Fibroblast of peridontal ligament (primary cell): ENCODE results near the gene ZNF239.
A peak's percentile ranks its signal among the peaks of the same experiment; 100 is the strongest.
"Not testable (repeated sequence)": the region's sequence is repeated elsewhere in the genome, so short reads cannot be mapped to it uniquely, and the experiment has no call there.

Source experiments
- DNase-seq: peaks from one replicate; pipeline ENCODE4 v3.0.0-alpha.2; 2010; ENCODE audit errors: extremely low read depth

The ZNF239 gene

GRCh38 chr10:43574001-43574892, at the start of gene ZNF239:
Gene ZNF239 (minus strand): TSS chr10:43574616. CDS start chr10:43558079, 16,537 bp downstream.
- DNase-seq: peak; percentile 81

GRCh38 chr10:43623351-43623750, 48.9 kb upstream of the ZNF239 start:
- DNase-seq: peak; percentile 25

- DNase-seq: no peak
Observed at GRCh38 chr10:43622038-43622437, 47.6 kb upstream of the ZNF239 start.

DNA sequence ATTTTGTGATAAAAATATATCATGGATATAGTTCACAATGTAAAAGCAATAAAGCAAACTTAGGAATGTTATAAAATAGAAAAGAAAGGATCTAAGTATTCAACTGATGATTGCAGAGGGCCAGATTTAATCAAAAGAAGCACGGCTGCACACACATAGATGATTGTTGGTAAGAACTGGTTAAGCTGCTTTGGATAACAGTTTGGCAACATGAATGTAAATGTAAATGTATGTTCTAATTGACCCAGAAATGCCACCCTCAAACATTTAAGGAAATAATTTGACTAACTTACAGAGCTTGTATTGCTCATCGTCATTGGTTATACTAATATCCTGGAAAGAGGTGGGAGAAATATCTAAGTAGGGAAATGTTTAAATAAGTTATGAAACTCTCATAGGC, 45.0 kb upstream of the ZNF239 start:
- no peak for DNase-seq

- no peak for DNase-seq
Observed at GRCh38 chr10:43616697-43617370, 42.4 kb upstream of the ZNF239 start.

GRCh38 chr10:43610636-43611035, 36.2 kb upstream of the ZNF239 start:
- DNase-seq: no peak

GRCh38 chr10:43607199-43607573, 32.8 kb upstream of the ZNF239 start:
- no peak for DNase-seq

DNA sequence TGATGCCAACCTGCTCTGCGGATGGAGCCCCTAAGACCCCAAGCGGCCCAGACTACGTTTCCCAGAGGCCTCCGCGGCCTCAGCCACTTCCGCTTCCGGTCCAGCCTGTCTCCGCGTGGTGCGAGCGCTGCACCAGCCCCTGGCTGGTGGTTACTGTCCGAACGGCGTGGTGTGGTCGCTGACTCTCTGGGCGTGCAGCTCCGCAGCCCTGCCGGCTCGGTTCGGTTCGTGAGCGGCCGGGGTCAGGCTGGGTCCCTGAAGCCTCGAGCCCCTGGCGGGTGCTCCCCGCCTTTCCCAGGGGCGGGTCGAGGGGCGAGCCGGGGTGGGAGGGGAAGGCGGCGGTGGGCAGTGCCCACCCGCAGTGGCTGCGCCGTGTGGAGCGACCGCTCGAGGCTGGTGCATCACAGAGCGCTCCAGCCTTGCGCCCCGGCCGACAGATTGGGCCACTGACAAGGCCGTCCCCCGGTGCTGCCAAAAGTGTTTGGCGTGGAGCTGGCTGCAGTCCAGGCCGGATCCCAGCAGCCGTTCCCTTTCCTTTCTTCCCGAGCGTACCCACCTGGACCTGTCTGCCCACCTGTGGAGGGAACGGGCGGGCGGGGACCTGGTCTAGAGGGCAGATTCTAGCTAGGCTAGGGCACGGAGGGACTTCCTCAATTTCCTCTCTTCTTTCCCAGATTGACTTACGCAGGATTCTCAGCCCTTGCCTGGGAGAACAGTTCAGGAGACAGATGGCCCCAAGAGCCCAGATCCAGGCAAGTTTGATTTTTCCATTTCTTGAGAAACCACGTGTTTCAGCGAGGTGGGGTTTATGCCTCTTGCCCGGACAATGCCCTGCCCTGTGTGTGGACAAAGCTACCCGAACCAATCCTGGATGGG, 32.1 kb upstream of the ZNF239 start, which contains the start of gene ZNF485:
Gene ZNF485, plus strand, starts transcription at position 116 of the 876 bp plus-strand sequence. Its CDS starts 613 bp downstream, at position 729.
- DNase-seq: peak; percentile 51

DNA sequence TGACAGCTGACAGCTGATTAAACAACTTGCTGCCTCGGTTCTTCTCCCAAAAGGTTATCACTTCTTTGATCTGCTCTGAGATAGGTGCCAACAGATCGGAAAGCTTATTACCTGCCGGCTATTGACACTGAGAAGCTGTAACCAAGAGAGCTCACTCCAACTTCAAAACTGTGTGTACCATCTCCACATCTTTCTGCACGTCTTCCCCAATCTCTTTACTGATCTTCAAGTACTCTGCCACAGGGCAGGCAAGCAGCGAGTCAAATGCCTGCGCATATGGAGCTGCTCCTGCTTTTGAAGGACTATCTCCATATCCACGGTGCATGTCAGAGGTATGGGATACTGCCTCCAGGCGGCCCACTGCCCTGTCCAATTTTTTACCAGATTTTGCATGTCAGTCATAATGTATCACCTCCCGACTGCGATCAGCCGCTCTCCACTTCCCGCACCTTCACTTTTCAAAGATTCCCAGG, 31.5 kb upstream of the ZNF239 start:
- no peak for DNase-seq

DNA sequence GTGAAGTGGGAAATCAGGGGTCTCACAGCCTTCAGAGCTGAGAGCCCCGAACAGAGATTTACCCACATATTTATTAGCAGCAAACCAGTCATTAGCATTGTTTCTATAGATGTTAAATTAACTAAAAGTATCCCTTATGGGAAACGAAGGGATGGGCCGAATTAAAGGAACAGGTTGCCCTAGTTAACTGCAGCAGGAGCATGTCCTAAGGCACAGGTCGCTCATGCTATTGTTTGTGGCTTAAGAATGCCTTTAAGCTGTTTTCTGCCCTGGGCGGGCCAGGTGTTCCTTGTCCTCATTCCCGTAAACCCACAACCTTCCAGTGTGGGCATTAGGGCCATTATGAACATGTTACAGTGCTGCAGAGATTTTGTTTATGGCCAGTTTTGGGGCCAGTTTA, 27.2 kb upstream of the ZNF239 start:
- not testable (repeated sequence) for DNase-seq

- no peak for DNase-seq
Observed at GRCh38 chr10:43599333-43599732, 24.9 kb upstream of the ZNF239 start.

DNA sequence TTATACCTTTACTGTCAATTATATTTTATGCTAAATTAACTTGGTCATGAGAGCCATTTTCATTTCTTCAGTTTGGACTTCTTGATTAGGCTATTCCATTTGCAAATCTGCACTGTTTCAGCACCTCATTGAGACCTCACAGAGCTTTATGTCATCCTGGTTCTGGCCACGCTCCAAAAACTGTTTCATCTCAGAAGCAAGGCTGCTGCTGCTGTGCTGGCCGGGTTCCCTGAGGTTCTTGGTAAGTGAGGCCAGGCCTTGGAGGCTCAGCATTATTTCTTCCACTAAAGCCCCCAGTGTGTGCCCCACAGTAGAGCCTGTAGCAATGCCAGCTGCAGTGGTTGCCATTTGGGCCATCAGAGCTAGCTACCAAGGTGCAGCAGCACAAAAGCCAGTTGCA, 24.0 kb upstream of the ZNF239 start:
- DNase-seq: peak; percentile 14

DNA sequence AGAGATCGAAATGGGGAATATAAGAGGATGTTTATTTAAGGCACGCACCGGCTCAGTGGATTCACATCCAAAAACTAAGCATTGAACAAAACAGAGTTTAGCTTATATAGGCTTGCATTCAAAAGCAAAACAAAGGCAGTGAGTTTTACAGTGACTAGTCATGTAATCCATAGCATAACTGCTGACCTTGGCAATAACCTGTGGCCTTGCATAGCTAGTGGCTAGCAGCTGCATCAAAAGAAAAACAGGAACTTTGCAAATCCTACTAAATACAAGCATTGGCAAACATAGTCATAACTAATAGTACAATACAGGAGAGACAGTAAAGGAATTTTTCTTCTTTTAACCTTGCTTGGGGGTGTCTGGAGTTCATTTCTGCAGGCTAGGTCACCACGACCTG, 22.1 kb upstream of the ZNF239 start:
- no peak for DNase-seq

- peak; percentile 1 for DNase-seq
Observed at GRCh38 chr10:43595739-43596298, 21.4 kb upstream of the ZNF239 start.

- DNase-seq: peak; percentile 52
Observed at GRCh38 chr10:43594944-43595589, 20.7 kb upstream of the ZNF239 start.

GRCh38 chr10:43591303-43591904, 17.0 kb upstream of the ZNF239 start:
- no peak for DNase-seq

GRCh38 chr10:43586730-43587115, 12.3 kb upstream of the ZNF239 start:
- not testable (repeated sequence) for DNase-seq

GRCh38 chr10:43585981-43586729, 11.7 kb upstream of the ZNF239 start:
- no peak for DNase-seq

- DNase-seq: no peak
Observed at GRCh38 chr10:43585046-43585445, 10.6 kb upstream of the ZNF239 start.

DNA sequence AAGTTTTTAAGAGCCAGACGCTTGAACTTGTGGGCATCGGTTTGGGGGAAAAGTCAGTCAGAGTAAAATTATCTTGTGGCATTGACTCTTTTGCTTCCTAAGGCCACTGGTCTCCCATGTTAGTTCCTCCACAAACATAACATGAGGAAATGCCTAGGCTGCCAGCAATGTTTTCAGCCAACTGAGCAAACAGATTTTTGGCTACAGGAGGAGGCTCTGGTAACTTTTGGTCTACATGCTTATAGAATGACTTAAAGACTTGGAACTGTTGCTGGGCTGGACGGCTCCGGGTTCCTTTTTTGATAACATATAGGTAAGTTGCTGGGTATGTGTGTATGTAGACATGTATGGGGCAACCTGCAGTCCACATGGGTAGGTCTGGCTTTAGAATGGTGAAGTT, 9.6 kb upstream of the ZNF239 start:
- DNase-seq: no peak
